Measurements from ENCODE around the gene ASB2. TPM values are rescaled to one million over a fixed set of nuclear protein-coding genes. Genes with fewer than 3 reads are reported as not detected.
A peak's percentile ranks its signal among the peaks of the same experiment; 100 is the strongest.

ASB2 gene
- total and polyA plus RNA-seq, 7 experiments from 2014 or later = 0.32 to 63.1 (median 1.4) TPM; not detected in 2

DNA sequence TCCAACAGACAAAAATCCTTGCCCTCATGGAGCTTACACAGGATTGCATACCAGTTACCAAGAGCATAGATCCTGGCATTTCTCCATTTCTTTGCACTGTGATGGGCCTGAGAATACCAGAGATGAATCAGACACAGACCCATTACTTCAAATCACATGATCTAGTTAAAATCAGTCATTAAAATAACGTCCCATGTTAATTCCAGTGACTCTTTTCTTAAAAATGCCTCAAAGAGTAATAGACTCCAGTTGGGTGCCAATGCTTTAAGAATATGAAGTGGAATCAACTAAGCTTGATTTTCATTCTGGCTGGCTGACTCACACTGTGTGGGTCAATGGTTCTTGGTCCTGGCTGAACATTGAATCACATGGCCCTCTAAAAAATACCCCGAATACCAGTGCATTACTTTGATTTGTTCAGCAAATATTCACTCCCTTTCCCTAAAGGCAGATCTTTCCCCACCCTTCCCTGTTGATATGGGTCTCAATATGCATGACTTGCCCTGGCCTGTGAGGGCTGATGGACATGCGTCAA is 11.0 kb downstream of the ASB2 start:
- DNase-seq = no peak
- POLR2A ChIA-PET = interaction anchor here (1.2 kb wide), 1 partner anchor 17 kb away, joined by 3 read pairs; no protein-coding TSS in a partner anchor
- intact Hi-C loops (cut with micrococcal nuclease) = no loop called here
- no peaks in the 10 kb centered on the region for H3K27me3 Mint-ChIP-seq
- peak overlapping the region in 1 of 10 donors; percentile 29 for H3K4me3 Mint-ChIP-seq
- H3K4me1 ChIP-seq (ENCODE audit: control insufficient read depth in 2 of 2, insufficient read depth in 2 of 2, low read length in 2 of 2) = peaks cover 22 to 60% of the 10 kb centered on the region in 2 donors
- no peaks in the 10 kb centered on the region for H3K36me3 ChIP-seq (ENCODE audit: control insufficient read depth in 2 of 3, insufficient read depth in 3 of 3, low read length in 3 of 3)
- peaks cover 0 to 44% (median 0%) of the 10 kb centered on the region in 5 donors for H3K36me3 Mint-ChIP-seq
- H3K27me3 ChIP-seq (ENCODE audit: control insufficient read depth in 2 of 2, insufficient read depth in 2 of 2, low read length in 2 of 2) = no peaks in the 10 kb centered on the region
- peaks cover 20 to 89% (median 44%) of the 10 kb centered on the region in 7 donors for H3K4me1 Mint-ChIP-seq
- no peaks in the 10 kb centered on the region for H3K9me3 ChIP-seq (ENCODE audit: control insufficient read depth in 2 of 3, low read length in 3 of 3)
- H3K27ac ChIP-seq (ENCODE audit: low read depth, low read length) = no peak overlapping the region
- H3K27ac Mint-ChIP-seq = peak overlapping the region in 1 of 9 donors; percentile 100
- CTCF ChIA-PET = interaction anchor here (18.5 kb wide), 1 partner anchor 26 kb away, joined by 388 read pairs; no protein-coding TSS in a partner anchor
- no peak for ATAC-seq
- H3K9me3 Mint-ChIP-seq = peaks cover 0 to 9% (median 0%) of the 10 kb centered on the region in 11 donors
- H3K4me3 ChIP-seq (ENCODE audit: low read length) = no peak overlapping the region

DNA sequence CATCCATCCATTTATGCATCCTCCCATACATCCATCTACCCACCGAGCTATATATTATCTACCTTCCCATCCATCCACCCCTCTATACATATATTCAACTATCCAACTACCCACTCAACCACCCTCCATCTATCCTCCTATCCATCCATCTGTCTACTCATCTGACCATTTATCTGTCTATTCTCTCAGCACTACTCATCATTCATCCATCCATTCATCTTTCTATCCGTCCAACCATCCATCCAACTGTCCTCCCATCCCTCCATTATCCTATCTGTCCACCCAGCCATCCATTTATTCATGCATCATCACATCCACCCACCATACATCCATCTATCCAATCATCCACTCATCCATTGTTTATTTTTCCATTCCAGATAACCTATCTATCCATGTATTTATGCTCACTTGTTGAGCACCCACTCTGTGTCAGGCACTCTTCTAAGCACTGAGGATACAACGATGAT is 11.5 kb downstream of the ASB2 start:
- Histone ChIP-seq H3K36me3 (ENCODE audit: control insufficient read depth in 2 of 3, insufficient read depth in 3 of 3, low read length in 3 of 3) (no peaks in the 10 kb centered on the region), H3K9me3 (ENCODE audit: control insufficient read depth in 2 of 3, low read length in 3 of 3) (no peaks in the 10 kb centered on the region), H3K4me1 (ENCODE audit: control insufficient read depth in 2 of 2, insufficient read depth in 2 of 2, low read length in 2 of 2) (peaks cover 25 to 62% of the 10 kb centered on the region in 2 donors), H3K27me3 (ENCODE audit: control insufficient read depth in 2 of 2, insufficient read depth in 2 of 2, low read length in 2 of 2) (no peaks in the 10 kb centered on the region), H3K27ac (ENCODE audit: low read depth, low read length) (no peak overlapping the region), H3K4me3 (ENCODE audit: low read length) (no peak overlapping the region)
- peak overlapping the region in 3 of 9 donors; percentile 3 to 100 (median 8) for H3K27ac Mint-ChIP-seq
- no peaks in the 10 kb centered on the region for H3K27me3 Mint-ChIP-seq
- ChIA-PET CTCF (interaction anchor here (18.5 kb wide), 1 partner anchor 26 kb away, joined by 388 read pairs; no protein-coding TSS in a partner anchor), POLR2A (interaction anchor here (1.2 kb wide), 1 partner anchor 17 kb away, joined by 3 read pairs; no protein-coding TSS in a partner anchor)
- intact Hi-C loops (cut with micrococcal nuclease) = loop anchor here in 1 of 2 donors (5.0 kb wide), 1 partner anchor 117 kb away; the partner anchor contains the start of genes DDX24 and IFI27L1
- H3K9me3 Mint-ChIP-seq = peaks cover 0 to 9% (median 0%) of the 10 kb centered on the region in 11 donors
- ATAC-seq (no peak), DNase-seq (no peak)
- H3K4me1 Mint-ChIP-seq = peaks cover 21 to 90% (median 47%) of the 10 kb centered on the region in 7 donors
- peaks cover 0 to 44% (median 0%) of the 10 kb centered on the region in 5 donors for H3K36me3 Mint-ChIP-seq
- H3K4me3 Mint-ChIP-seq = peak overlapping the region in 1 of 10 donors; percentile 29

DNA sequence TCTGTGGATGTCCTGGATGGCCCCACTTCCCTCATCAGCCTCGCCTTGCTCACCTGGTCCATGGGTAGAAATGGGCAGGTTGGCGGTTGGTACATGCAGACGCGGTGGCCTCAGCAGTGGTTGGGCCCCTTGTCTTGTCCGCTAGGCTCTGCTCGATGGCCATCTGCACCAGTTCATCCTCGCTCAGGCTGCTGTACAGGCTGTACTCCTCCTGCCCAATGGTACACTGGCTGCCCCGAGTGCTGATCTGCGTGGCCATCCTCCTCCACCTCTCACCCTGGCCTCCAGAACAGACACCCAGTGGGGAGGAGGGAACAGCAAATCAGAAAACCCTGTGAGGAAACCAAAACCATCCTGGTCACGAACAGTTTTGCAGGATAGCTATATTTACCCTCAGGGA is 12.1 kb downstream of the ASB2 start:
- ChIA-PET CTCF (interaction anchor here (1.8 to 18.5 kb wide), 2 partner anchors 25 to 36 kb away, joined by 7 to 388 read pairs; no protein-coding TSS in a partner anchor), POLR2A (interaction anchor here (0.7 to 2.3 kb wide), 3 partner anchors 9 to 17 kb away, joined by 3 to 11 read pairs (median 3); no protein-coding TSS in a partner anchor)
- H3K27me3 ChIP-seq (ENCODE audit: control insufficient read depth in 2 of 2, insufficient read depth in 2 of 2, low read length in 2 of 2) = no peaks in the 10 kb centered on the region
- Mint-ChIP-seq H3K4me3 (no peak overlapping the region), H3K36me3 (peaks cover 0 to 47% (median 0%) of the 10 kb centered on the region in 5 donors), H3K27me3 (no peaks in the 10 kb centered on the region), H3K4me1 (peaks cover 27 to 93% (median 53%) of the 10 kb centered on the region in 7 donors), H3K27ac (peak overlapping the region in 2 of 9 donors; percentile 3 to 100), H3K9me3 (peaks cover 0 to 9% (median 0%) of the 10 kb centered on the region in 11 donors)
- no peak for ATAC-seq
- intact Hi-C loops (cut with micrococcal nuclease) = loop anchor here in 1 of 2 donors (5.0 kb wide), 1 partner anchor 118 kb away; the partner anchor contains the start of genes DDX24 and IFI27L1
- H3K27ac ChIP-seq (ENCODE audit: low read depth, low read length) = no peak overlapping the region
- H3K36me3 ChIP-seq (ENCODE audit: control insufficient read depth in 2 of 3, insufficient read depth in 3 of 3, low read length in 3 of 3) = no peaks in the 10 kb centered on the region
- H3K4me1 ChIP-seq (ENCODE audit: control insufficient read depth in 2 of 2, insufficient read depth in 2 of 2, low read length in 2 of 2) = peaks cover 31 to 68% of the 10 kb centered on the region in 2 donors
- DNase-seq = no peak
- no peak overlapping the region for H3K4me3 ChIP-seq (ENCODE audit: low read length)
- H3K9me3 ChIP-seq (ENCODE audit: control insufficient read depth in 2 of 3, low read length in 3 of 3) = no peaks in the 10 kb centered on the region

DNA sequence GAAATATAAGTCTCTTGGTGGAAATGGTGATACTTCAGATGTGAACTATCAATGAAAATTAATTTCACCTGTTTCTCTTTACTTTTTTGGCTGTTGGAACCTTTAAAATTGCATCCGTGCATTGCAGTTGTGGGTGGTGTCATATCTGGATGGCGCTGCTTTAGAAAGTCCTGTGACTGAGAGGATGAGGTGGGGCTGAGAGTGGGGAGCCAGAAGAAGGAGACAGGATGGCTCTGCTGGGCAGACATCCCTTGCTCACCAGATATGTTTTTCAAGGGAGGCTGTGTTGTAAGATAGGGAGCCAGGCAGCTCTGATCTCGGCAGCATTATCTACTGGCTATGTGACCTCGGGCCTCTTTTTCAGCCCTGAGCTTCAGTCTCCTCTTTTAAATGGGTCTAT is 12.7 kb downstream of the ASB2 start:
- Mint-ChIP-seq H3K27ac (peak overlapping the region in 4 of 9 donors; percentile 37 to 100 (median 56)), H3K4me1 (peaks cover 32 to 94% (median 56%) of the 10 kb centered on the region in 7 donors), H3K4me3 (peak overlapping the region in 8 of 10 donors; percentile 3 to 86 (median 12)), H3K9me3 (peaks cover 0 to 9% (median 0%) of the 10 kb centered on the region in 11 donors), H3K36me3 (peaks cover 0 to 49% (median 0%) of the 10 kb centered on the region in 5 donors), H3K27me3 (no peaks in the 10 kb centered on the region)
- H3K27ac ChIP-seq (ENCODE audit: low read depth, low read length) = no peak overlapping the region
- H3K36me3 ChIP-seq (ENCODE audit: control insufficient read depth in 2 of 3, insufficient read depth in 3 of 3, low read length in 3 of 3) = no peaks in the 10 kb centered on the region
- DNase-seq (no peak), ATAC-seq (no peak)
- ChIA-PET POLR2A (interaction anchor here (0.7 to 2.4 kb wide), 9 partner anchors 8 to 24 kb away, joined by 3 to 11 read pairs (median 5); partner anchors contain the start of gene ASB2), CTCF (interaction anchor here (1.3 to 18.5 kb wide), 3 partner anchors 24 to 41 kb away, joined by 4 to 388 read pairs (median 7); no protein-coding TSS in a partner anchor)
- no peaks in the 10 kb centered on the region for H3K27me3 ChIP-seq (ENCODE audit: control insufficient read depth in 2 of 2, insufficient read depth in 2 of 2, low read length in 2 of 2)
- H3K4me1 ChIP-seq (ENCODE audit: control insufficient read depth in 2 of 2, insufficient read depth in 2 of 2, low read length in 2 of 2) = peaks cover 37 to 74% of the 10 kb centered on the region in 2 donors
- intact Hi-C loops (cut with micrococcal nuclease) = loop anchor here (1.0 to 5.0 kb wide), 3 partner anchors 8 to 119 kb away; partner anchors contain the start of genes DDX24 (in 1 of the 2) and IFI27L1 (in 1 of the 2)
- no peak overlapping the region for H3K4me3 ChIP-seq (ENCODE audit: low read length)
- H3K9me3 ChIP-seq (ENCODE audit: control insufficient read depth in 2 of 3, low read length in 3 of 3) = no peaks in the 10 kb centered on the region

DNA sequence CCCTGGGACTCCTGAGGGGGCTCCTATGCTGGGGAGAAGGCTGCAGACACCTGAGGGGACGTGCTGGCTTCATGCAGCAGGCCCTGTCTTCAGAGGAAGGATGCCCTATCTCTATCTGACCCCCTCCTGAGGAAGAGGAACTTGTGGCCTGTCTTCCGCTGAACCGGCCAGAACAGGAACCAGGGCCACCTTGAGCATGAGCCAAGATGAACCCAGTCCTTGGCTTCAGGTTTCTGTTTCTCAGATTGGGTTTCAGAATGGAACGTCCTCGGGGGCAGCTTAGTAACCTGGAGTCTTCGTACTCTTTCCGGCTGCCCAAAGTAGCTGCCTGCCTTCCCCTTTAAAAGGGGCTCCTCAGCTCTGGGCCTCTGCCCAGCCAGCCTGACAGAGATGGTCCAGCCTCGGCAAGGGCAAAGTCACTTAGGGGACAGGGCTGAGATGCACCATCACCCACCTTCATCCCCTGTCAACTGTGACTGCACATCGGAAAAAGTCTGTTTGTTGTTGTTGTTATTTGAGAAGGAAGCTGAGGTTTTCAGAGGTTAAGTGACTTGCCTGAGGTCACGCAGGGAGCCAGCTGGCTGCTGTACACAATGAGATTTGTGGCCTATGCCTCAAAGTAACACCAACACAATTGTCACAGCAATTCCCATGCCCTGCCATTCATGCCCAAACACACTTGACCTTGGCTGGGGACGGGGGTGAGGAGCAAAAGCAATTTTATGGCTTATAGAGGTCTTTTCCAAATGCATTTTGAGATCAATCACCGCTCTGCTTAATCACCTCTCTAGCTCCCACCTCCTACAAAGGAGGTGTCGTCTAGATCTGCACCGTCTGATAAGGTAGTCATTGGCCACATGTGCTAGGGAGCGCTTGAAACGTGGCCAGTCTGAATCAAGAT is 13.4 kb downstream of the ASB2 start:
- DNase-seq (peak in 5 of 9 donors; percentile 31 to 59 (median 40)), ATAC-seq (peak; percentile 48)
- Histone ChIP-seq H3K36me3 (ENCODE audit: control insufficient read depth in 2 of 3, insufficient read depth in 3 of 3, low read length in 3 of 3) (no peaks in the 10 kb centered on the region), H3K4me1 (ENCODE audit: control insufficient read depth in 2 of 2, insufficient read depth in 2 of 2, low read length in 2 of 2) (peaks cover 44 to 81% of the 10 kb centered on the region in 2 donors), H3K27ac (ENCODE audit: low read depth, low read length) (no peak overlapping the region), H3K9me3 (ENCODE audit: control insufficient read depth in 2 of 3, low read length in 3 of 3) (no peaks in the 10 kb centered on the region), H3K4me3 (ENCODE audit: low read length) (peak overlapping the region; percentile 3), H3K27me3 (ENCODE audit: control insufficient read depth in 2 of 2, insufficient read depth in 2 of 2, low read length in 2 of 2) (no peaks in the 10 kb centered on the region)
- intact Hi-C loops (cut with micrococcal nuclease) = loop anchor here (1.0 to 5.0 kb wide), 3 partner anchors 8 to 119 kb away; partner anchors contain the start of genes DDX24 (in 1 of the 2) and IFI27L1 (in 1 of the 2)
- Mint-ChIP-seq H3K27me3 (no peaks in the 10 kb centered on the region), H3K27ac (peak overlapping the region in 6 of 9 donors; percentile 37 to 100 (median 65)), H3K4me3 (peak overlapping the region in 7 of 10 donors; percentile 8 to 86 (median 44)), H3K36me3 (peaks cover 0 to 49% (median 0%) of the 10 kb centered on the region in 5 donors), H3K9me3 (peaks cover 0 to 9% (median 0%) of the 10 kb centered on the region in 11 donors), H3K4me1 (peaks cover 40 to 94% (median 62%) of the 10 kb centered on the region in 7 donors)
- CTCF ChIA-PET = interaction anchor here (1.3 to 18.5 kb wide), 3 partner anchors 24 to 42 kb away, joined by 4 to 388 read pairs (median 7); no protein-coding TSS in a partner anchor
- POLR2A ChIA-PET = interaction anchor here (0.9 to 2.4 kb wide), 9 partner anchors 8 to 118 kb away, joined by 3 to 11 read pairs (median 5); partner anchors contain the start of genes ASB2, DDX24 and IFI27L1
